Rectal smooth muscle tissue (tissue), 1 donor: ENCODE data around the gene ABHD15.
"Not testable (repeated sequence)": the region's sequence is repeated elsewhere in the genome, so short reads cannot be mapped to it uniquely, and the experiment has no call there.

Experiments used
- H3K27ac ChIP-seq: one replicate; pipeline ENCODE4 v1.7.0; 2013; ENCODE audit warnings: low read depth, low read length, inconsistent platforms
- H3K27me3 ChIP-seq: one replicate; pipeline ENCODE4 v1.7.0; 2013; ENCODE audit warnings: low read length; ENCODE audit not compliant: control insufficient read depth, insufficient read depth
- H3K36me3 ChIP-seq: one replicate; pipeline ENCODE4 v1.7.0; 2013; ENCODE audit warnings: low read length; ENCODE audit not compliant: control insufficient read depth, insufficient read depth
- H3K4me1 ChIP-seq: one replicate; pipeline ENCODE4 v1.7.0; 2013; ENCODE audit warnings: low read length; ENCODE audit not compliant: control insufficient read depth, insufficient read depth
- H3K4me3 ChIP-seq: one replicate; pipeline ENCODE4 v1.7.0; 2013; ENCODE audit warnings: low read length
- H3K9ac ChIP-seq: one replicate; pipeline ENCODE4 v1.7.0; 2013; ENCODE audit warnings: low read length

ABHD15 gene

DNA sequence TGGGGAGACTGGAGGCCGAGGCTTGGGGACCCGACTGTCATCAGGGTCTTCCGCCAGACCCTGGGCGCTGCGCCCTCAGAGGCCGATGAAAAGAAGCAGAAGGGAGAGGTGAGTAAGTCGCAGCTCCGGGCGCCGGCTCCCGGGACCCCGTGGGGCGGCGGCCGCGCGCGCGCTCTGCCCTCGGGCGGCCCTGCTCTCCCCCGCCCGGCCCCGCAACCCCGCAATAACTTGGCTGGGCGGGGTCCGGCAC, 392 bp upstream of the ABHD15 start:
- Histone ChIP-seq H3K4me1 (peaks cover 10% of the 10 kb centered on the region), H3K27ac (peak overlapping the region; percentile 70), H3K27me3 (no peaks in the 10 kb centered on the region), H3K36me3 (peaks cover 6% of the 10 kb centered on the region), H3K9ac (peak overlapping the region; percentile 58), H3K4me3 (peak overlapping the region; percentile 88)

DNA sequence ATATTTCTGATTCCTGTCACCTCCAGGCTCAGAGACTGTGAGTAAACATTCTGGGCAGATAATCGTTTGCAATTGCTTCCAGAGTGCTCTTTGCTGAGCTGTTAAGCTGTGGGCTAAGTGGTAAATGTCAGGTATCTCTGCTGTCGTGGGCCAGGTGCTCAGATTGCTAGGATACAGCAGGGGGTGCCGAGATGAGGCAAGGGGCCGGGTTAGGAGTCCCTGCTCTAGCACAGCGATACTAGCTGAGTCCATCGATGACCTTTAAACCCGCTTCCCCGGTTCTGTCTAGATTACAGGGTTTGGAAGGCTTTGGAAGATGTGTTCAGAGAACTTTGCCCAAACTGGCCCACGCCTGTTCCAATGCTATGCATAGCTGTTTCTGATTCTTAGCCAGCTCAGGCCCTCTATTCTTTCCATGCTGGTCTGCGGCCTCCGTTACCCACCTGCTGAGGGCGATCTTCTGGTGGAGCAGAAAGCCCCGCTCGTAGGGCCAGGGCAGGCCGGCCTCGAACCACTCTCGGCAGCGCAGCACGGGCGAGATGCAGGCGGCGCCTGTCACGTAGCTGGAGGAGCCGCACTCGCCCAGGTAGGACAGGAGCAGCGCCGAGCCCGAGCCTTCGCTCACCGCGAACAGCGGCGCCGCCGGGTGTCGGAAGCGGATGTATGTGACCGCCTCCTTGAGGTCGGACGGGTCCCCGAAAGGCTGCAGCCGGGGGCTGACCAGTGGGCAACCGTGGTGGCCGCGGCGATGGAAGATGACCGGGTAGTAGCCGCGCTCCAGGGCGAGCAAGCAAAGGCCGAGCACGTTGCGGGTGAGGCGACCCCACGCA, 979 bp downstream of the ABHD15 start:
- H3K4me3 ChIP-seq = peak overlapping the region; percentile 60
- H3K4me1 ChIP-seq = peaks cover 10% of the 10 kb centered on the region
- no peak overlapping the region for H3K27ac ChIP-seq
- H3K9ac ChIP-seq = peak overlapping the region; percentile 26
- peaks cover 5% of the 10 kb centered on the region for H3K36me3 ChIP-seq
- no peaks in the 10 kb centered on the region for H3K27me3 ChIP-seq

DNA sequence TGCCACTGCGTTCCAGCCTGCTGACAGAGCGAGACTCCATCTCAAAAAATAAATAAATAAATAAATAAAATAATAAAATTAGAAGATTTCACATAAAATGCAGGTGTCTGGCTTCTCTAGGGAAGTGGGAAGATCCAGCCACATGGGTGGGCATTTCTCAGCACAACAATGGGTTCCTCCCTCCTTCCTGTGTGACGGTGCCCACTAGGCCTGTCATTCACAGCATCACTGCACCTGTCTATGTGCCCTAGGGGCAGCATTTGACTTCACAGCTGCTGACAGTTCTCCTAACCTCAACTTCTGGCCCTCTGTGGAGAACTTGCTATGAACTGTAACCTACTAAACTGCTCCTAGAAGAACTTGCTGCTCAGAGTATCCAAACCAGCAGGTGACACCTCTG, 3.0 kb downstream of the ABHD15 start:
- Histone ChIP-seq H3K4me1 (peaks cover 2% of the 10 kb centered on the region), H3K9ac (no peak overlapping the region), H3K36me3 (peaks cover 5% of the 10 kb centered on the region)

DNA sequence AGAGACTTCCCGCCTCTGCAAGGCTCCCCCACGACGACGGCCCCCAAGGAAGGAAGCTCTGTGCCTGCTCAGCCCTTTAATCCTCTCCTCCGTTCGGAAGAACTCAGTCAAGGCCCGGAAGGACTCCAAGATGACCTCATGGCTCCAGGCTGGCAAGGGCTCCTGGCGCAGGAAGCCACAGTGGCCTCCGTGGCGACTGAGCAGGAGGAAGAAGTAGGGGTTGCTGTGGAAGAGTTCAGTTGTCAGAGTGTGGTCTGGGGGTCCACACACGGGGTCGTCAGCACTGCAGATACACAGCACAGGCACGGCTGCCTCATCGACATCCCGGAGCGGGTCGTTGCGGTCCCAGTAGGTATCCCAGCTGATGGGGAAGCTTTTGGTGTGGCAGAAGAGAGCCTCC, 4.2 kb downstream of the ABHD15 start:
- Histone ChIP-seq H3K9ac (no peak overlapping the region), H3K4me3 (no peak overlapping the region), H3K4me1 (peaks cover 2% of the 10 kb centered on the region), H3K27ac (no peak overlapping the region), H3K27me3 (no peaks in the 10 kb centered on the region), H3K36me3 (peaks cover 5% of the 10 kb centered on the region)

More for the DNA sequence above, 3.0 kb downstream of the ABHD15 start:
- no peaks in the 10 kb centered on the region for H3K27me3 ChIP-seq
- no peak overlapping the region for H3K27ac ChIP-seq
- no peak overlapping the region for H3K4me3 ChIP-seq

DNA sequence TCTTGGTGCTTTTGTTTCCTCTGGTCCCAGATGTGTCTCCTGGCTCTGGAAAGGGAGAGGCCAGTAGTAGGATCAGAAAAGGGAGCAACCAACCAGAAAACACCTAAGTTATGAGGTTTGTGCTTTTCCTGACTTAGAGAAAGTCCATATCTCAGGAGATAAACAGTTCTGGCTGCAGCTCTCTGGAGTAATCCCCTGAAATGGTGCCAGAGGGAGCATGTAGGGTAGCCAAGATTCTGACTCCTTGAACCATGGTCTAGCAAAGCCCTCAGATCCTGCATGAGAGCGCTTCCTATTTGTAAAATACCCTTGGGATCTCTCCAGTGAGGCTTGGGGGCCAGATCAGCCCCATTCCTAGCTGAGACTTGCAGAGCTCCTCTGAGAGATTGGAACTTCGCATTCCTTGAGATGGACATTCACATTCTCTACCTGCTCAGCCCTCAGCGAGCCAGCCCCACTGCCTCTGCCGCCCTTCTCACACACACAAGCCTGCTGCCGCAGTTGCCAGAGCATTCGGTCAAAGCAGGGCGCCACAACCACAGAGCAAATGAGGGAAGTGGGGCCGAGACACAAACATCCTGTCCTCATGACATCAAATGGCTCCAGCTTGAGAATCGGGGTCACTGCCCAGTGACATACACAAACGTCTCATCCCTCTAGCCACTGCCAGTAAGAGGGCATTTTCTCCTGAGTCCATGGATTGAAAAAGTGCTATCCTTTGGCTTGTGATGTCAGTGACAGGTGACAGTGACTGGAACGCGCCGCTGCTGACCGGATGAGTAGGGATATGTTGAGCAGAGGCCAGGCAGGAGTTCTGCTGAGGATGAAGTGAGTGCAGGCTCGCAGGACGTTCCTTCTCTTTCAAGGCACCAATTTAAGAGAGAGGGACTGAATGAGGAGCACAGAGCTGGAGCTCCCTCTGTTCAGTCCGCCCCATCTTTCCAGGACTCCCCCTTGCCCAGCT, 5.0 kb downstream of the ABHD15 start:
- peaks cover 2% of the 10 kb centered on the region for H3K4me1 ChIP-seq
- H3K36me3 ChIP-seq = peaks cover 5% of the 10 kb centered on the region
- H3K27me3 ChIP-seq = no peaks in the 10 kb centered on the region
- no peak overlapping the region for H3K27ac ChIP-seq
- H3K4me3 ChIP-seq = no peak overlapping the region
- no peak overlapping the region for H3K9ac ChIP-seq

DNA sequence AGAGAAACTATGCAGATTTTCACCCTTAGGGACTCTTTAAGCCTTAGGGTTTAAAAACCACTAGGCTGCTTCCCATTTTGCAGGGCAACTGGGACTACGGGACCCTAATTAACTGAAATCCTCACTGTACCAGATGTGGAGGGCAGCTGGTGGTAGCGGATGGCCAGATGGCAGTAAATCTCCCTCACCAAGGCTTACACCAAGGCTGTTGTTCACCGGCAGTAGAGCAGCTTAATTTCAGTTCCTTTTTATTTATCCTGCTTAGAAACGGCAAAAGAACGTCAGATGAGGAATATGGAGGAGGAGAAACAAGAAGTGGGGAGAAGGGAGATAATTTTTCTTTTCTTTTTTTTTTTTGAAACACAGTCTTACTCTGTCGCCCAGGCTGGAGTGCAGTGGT, 6.5 kb downstream of the ABHD15 start:
- Histone ChIP-seq H3K27ac (no peak overlapping the region), H3K9ac (no peak overlapping the region), H3K36me3 (peaks cover 5% of the 10 kb centered on the region), H3K4me1 (peaks cover 2% of the 10 kb centered on the region), H3K4me3 (no peak overlapping the region), H3K27me3 (no peaks in the 10 kb centered on the region)

DNA sequence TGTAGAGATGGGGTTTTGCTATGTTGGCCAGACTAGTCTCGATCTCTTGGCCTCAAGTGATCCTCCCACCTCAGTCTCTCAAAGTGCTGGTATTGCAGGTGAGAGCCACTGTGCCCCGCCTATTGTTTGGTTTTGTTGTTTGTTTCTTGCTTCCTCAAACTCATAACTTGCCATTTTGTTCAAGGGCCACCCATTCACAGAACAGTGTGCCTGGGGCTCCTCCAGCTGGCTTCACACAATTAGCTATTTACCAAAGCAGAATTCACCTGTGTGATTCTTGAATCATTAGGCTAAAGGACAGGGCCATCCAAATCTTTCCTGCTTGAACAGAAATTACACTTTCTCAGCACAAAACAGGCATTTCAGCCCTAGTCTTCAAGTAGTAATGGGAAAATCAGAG, 7.2 kb downstream of the ABHD15 start:
- H3K9ac ChIP-seq = no peak overlapping the region
- peaks cover 2% of the 10 kb centered on the region for H3K4me1 ChIP-seq
- no peak overlapping the region for H3K4me3 ChIP-seq
- peaks cover 5% of the 10 kb centered on the region for H3K36me3 ChIP-seq
- H3K27ac ChIP-seq = no peak overlapping the region
- no peaks in the 10 kb centered on the region for H3K27me3 ChIP-seq

DNA sequence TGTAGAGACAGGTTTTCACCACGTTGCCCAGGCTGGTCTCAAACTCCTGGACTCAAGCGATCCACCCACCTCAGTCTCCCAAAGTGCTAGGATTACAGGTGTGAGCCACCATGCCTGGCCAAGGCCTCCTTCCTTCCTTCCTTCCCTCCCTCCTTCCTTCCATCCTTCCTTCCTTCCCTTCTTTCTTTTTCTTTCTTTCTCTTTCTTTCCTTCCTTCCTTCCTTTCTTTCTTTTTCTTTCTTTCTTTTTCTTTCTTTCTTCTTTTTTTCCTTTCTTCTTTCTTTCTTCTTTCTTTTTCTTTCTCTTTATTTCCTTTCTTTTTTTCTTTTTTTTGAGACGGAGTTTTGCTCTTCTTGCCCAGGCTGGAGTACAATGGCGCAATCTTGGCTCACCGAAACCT, 8.7 kb downstream of the ABHD15 start:
- H3K27me3 ChIP-seq, H3K36me3 ChIP-seq, H3K9ac ChIP-seq, H3K4me3 ChIP-seq, H3K27ac ChIP-seq, H3K4me1 ChIP-seq: not testable (repeated sequence)

DNA sequence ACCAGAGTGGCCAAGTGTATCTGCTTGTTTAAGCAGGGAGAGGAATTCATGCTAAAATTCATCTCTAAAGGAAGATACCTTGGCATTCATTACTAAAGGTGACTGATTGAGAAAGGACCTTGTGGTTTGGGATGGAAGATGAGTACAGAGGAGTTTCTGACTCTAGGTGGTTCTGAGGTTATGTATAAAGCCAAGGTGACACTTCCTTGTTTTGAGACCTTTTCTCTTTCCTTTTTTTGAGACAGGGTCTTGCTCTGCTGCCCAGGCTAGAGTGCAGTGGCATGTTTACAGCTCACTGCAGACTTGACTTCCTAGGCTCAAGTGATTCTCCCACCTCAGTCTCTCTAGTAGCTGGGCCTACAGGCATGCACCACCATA, 9.1 kb downstream of the ABHD15 start:
- peaks cover 2% of the 10 kb centered on the region for H3K4me1 ChIP-seq
- H3K27ac ChIP-seq = no peak overlapping the region
- H3K4me3 ChIP-seq = no peak overlapping the region
- no peak overlapping the region for H3K9ac ChIP-seq
- no peaks in the 10 kb centered on the region for H3K27me3 ChIP-seq
- peaks cover 5% of the 10 kb centered on the region for H3K36me3 ChIP-seq

DNA sequence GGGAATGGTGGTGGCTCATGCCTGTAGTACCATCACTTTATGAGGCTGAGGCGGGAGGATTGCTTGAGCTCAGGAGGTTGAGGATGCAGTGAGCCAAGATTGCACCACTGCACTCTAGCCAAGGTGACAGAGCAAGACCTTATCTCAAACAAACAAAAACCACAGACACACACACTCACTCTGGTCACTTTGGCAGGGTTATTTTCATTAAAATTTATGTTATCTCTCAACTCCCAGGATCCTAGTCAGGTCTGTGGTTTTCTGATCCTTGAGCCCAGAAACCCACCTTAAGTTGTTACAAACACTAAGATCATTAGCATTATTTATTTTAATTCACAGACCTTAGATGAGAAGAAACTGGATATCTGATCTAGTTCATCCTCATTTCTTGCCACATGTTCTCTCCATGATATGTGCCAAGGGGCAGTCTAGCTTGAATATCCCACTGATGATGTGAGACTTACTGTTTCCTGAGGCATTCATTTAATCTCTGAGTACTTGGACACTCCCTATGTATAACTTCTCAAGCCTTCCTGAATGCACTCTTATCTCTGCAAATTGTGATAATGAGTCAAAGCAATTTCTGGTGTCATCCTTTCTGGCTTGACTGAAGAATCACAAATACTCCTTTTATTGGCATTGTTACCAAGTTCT, 9.6 kb downstream of the ABHD15 start:
- Histone ChIP-seq H3K36me3 (peaks cover 2% of the 10 kb centered on the region), H3K27ac (no peak overlapping the region), H3K4me1 (peaks cover 2% of the 10 kb centered on the region), H3K27me3 (no peaks in the 10 kb centered on the region), H3K9ac (no peak overlapping the region), H3K4me3 (no peak overlapping the region)

DNA sequence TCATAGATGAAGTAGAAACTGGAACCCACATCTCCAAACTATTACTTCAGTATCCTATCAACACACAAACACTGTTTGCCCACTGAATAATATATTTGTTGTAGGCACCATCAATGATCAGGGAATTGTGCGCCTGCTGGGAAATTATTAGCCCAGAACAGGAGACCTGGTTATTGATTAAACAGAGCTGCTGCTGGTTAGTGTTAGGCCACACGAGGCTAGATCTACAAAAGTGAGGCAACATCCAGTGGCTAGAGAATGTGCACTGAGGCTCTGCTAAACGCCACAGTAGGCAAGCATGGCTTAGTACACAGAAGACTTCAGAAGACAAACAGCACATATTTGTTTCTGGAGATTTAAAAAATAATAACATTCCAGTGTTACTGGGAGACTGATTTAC, 11.0 kb downstream of the ABHD15 start:
- H3K27ac ChIP-seq = no peak overlapping the region
- no peaks in the 10 kb centered on the region for H3K36me3 ChIP-seq
- H3K4me3 ChIP-seq = no peak overlapping the region
- no peaks in the 10 kb centered on the region for H3K27me3 ChIP-seq
- no peak overlapping the region for H3K9ac ChIP-seq
- H3K4me1 ChIP-seq = no peaks in the 10 kb centered on the region

DNA sequence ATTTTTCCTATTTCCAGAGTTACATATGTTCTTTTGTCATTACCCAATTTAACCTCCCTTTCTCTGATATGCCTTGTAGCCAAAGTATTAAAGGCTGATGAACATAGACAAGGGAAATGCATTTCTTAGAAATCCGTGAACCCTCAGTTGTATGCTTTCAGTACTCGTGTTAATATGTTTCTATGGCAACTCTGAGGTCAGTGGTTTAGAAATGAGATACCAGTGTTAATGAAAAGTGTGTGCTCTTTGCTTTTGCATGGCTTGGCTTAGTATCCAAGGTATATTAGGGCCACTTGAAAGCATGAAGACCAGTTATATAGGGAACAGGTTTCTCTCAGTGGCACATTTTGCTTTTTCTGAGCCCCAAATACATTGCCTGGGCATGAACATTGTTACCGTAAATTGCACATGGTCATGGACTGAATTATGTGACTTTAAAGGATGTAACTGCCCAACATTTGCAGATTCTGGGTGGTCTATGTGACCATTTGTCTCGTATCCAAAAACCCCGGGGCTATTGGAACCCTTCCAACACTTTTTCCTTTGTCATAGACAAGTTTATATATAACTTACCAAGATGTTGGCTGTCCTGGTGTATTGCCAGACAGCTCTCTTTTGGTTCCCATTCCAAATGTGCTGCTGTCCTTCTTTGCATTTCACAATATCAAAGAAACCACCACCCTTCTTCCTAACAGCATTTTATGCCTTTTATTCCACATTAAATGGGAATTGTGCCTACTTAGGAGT, 17.5 kb downstream of the ABHD15 start:
- Histone ChIP-seq H3K27ac (no peak overlapping the region), H3K36me3 (no peaks in the 10 kb centered on the region), H3K4me1 (no peaks in the 10 kb centered on the region), H3K27me3 (no peaks in the 10 kb centered on the region), H3K9ac (no peak overlapping the region), H3K4me3 (no peak overlapping the region)
